ENCODE measurements around the gene EHMT1. TPM values are rescaled to one million over a fixed set of nuclear protein-coding genes. Genes with fewer than 3 reads are reported as not detected.

The EHMT1 gene
- total RNA-seq, 4 donors from 2014 or later, result 96.4 to 136 (median 118) TPM

- DNase-seq (ENCODE audit: low spot score in 2 of 2), result no peak
- H3K4me1 ChIP-seq, result peaks cover 0 to 26% (median 15%) of the 10 kb centered on the region in 4 donors
- no peaks in the 10 kb centered on the region for H3K27me3 ChIP-seq
- H3K36me3 ChIP-seq, result peaks cover 0 to 89% (median 9%) of the 10 kb centered on the region in 3 donors
- H3K27ac ChIP-seq, result no peak overlapping the region
- no peak overlapping the region for H3K4me3 ChIP-seq
- WGBS, 2 donors, result 92 to 94% methylated on average over 24 of the region's 24 CpGs
- H3K9me3 ChIP-seq, result peaks cover 0 to 6% (median 0%) of the 10 kb centered on the region in 4 donors
- TF ChIP-seq CTCF (IDR thresholded peaks at IDR 0.05), result no peak
Observed at GRCh38 chr9:137759649-137760321, 141.0 kb downstream of the EHMT1 start.

DNA sequence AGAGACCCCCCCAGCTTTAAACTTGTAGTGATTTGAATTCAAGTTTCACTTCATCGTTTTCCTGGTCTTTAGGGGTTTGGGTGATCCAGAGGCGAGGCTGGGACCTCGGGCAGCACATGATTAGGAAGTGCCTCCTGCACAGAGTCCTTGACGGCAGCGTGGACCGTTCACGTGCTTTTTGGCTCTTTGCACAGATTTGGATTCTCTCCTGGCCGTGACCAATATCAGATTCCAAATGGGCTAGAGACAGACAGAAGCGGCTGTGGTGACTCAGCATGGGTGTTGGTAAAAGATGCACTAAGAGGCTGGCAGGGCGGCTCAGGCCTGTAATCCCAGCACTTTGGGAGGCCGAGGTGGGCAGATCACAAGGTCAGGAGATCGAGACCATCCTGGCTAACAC, 141.6 kb downstream of the EHMT1 start:
- H3K9me3 ChIP-seq, result peaks cover 0 to 2% (median 0%) of the 10 kb centered on the region in 4 donors
- peaks cover 0 to 32% (median 15%) of the 10 kb centered on the region in 4 donors for H3K4me1 ChIP-seq
- H3K27ac ChIP-seq, result no peak overlapping the region
- 94 to 95% methylated on average over 12 of the region's 12 CpGs for WGBS, 2 donors
- H3K4me3 ChIP-seq, result no peak overlapping the region
- H3K27me3 ChIP-seq, result no peaks in the 10 kb centered on the region
- peaks cover 0 to 88% (median 5%) of the 10 kb centered on the region in 3 donors for H3K36me3 ChIP-seq
- no peak for TF ChIP-seq CTCF (IDR thresholded peaks at IDR 0.05)
- TF ChIP-seq POLR2A (IDR thresholded peaks at IDR 0.05), result no peak
- TF ChIP-seq EP300 (IDR thresholded peaks at IDR 0.05), result no peak
- DNase-seq (ENCODE audit: low spot score in 2 of 2), result no peak

GRCh38 chr9:137761032-137761431, 142.2 kb downstream of the EHMT1 start:
- Histone ChIP-seq H3K27me3 (no peaks in the 10 kb centered on the region), H3K4me3 (no peak overlapping the region), H3K36me3 (peaks cover 0 to 84% (median 5%) of the 10 kb centered on the region in 3 donors), H3K9me3 (no peaks in the 10 kb centered on the region), H3K27ac (no peak overlapping the region), H3K4me1 (peaks cover 0 to 38% (median 17%) of the 10 kb centered on the region in 4 donors)
- WGBS, 2 donors, result 63 to 68% methylated on average over 7 of the region's 7 CpGs
- DNase-seq (ENCODE audit: low spot score in 2 of 2), result no peak
- TF ChIP-seq POLR2A (IDR thresholded peaks at IDR 0.05) (no peak), EP300 (IDR thresholded peaks at IDR 0.05) (no peak), CTCF (IDR thresholded peaks at IDR 0.05) (no peak)

DNA sequence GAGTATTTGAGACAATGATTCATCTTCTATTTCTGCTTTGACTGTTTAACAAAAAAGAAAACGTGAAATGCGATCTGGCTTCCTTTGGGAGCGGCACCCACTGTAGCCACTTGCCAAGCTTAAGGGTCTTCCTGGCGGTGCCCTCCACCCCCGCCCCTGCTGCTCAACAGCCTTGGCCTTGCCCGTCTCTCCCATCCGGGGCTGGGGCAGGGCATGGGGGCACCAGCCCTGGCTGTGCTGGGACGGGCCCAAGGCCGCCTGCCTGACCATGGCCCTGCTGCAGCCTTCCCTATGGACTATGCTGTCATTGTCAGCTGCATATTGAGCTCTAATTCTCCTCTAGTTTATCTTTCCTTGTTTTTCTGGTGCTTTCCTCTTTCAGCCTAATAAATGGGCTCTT, 143.0 kb downstream of the EHMT1 start:
- H3K27me3 ChIP-seq, result no peaks in the 10 kb centered on the region
- no peak for DNase-seq (ENCODE audit: low spot score in 2 of 2)
- peaks cover 0 to 43% (median 18%) of the 10 kb centered on the region in 4 donors for H3K4me1 ChIP-seq
- 89 to 93% methylated on average over 9 of the region's 9 CpGs for WGBS, 2 donors
- H3K9me3 ChIP-seq, result no peaks in the 10 kb centered on the region
- H3K27ac ChIP-seq, result no peak overlapping the region
- H3K36me3 ChIP-seq, result peaks cover 0 to 85% (median 5%) of the 10 kb centered on the region in 3 donors
- no peak overlapping the region for H3K4me3 ChIP-seq
- TF ChIP-seq CTCF (IDR thresholded peaks at IDR 0.05), result no peak
- TF ChIP-seq POLR2A (IDR thresholded peaks at IDR 0.05), result no peak
- no peak for TF ChIP-seq EP300 (IDR thresholded peaks at IDR 0.05)

GRCh38 chr9:137762414-137763061, 143.7 kb downstream of the EHMT1 start:
- DNase-seq (ENCODE audit: low spot score in 2 of 2), result no peak
- no peak for TF ChIP-seq POLR2A (IDR thresholded peaks at IDR 0.05)
- TF ChIP-seq CTCF (IDR thresholded peaks at IDR 0.05), result no peak
- TF ChIP-seq EP300 (IDR thresholded peaks at IDR 0.05), result no peak
- Histone ChIP-seq H3K27me3 (no peaks in the 10 kb centered on the region), H3K4me1 (peaks cover 0 to 43% (median 18%) of the 10 kb centered on the region in 4 donors), H3K27ac (no peak overlapping the region), H3K4me3 (no peak overlapping the region), H3K36me3 (peaks cover 0 to 85% (median 5%) of the 10 kb centered on the region in 3 donors), H3K9me3 (no peaks in the 10 kb centered on the region)
- WGBS, 2 donors, result 85 to 92% methylated on average over 21 of the region's 21 CpGs
